ENCODE data around the gene CCL28. TPM values are rescaled to one million over a fixed set of nuclear protein-coding genes. Genes with fewer than 3 reads are reported as not detected.

Gene CCL28
- total RNA-seq, 1 experiment from 2014 or later = not detected

DNA sequence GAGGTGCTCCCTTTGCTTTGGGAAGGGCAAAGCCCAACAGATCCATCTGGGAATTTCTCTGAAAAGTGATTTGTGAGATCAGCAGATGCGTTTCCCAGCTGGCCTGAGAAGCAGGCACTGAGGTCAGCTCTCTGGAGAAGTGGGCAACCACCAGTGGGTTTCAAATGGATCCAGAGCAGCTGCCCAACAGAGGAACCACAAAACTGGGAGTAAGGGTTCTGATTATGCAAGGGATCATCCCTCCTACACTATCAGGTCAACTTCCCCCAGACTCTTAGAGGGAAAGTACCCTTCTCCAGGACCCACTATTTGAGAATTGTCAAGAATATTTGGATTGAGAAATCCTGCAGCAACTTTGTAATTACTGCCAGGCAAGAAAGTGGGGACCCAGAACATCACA is 21.7 kb downstream of the CCL28 start:
- WGBS (ENCODE audit: extremely low coverage, insufficient read length, low lambda C conversion rate) = no CpG with 5 or more reads among the region's 1 CpG
- Histone ChIP-seq H3K9me3 (ENCODE audit: control insufficient read depth, low read depth, low read length) (no peaks in the 10 kb centered on the region), H2BK20ac (ENCODE audit: low read depth, low read length, poor library complexity, severe bottlenecking) (no peak overlapping the region), H2BK15ac (ENCODE audit: low read depth, low read length) (no peak overlapping the region), H2AK5ac (ENCODE audit: insufficient read length, low read length) (no peak overlapping the region), H4K20me1 (ENCODE audit: control insufficient read depth, insufficient read depth, insufficient read length) (no peaks in the 10 kb centered on the region), H4K91ac (ENCODE audit: insufficient read length, low read depth, low read length) (no peak overlapping the region), H4K5ac (ENCODE audit: insufficient read length, low read depth, low read length) (no peak overlapping the region), H3K56ac (ENCODE audit: insufficient read length, low read depth, low read length) (no peak overlapping the region), H3K4me2 (ENCODE audit: insufficient read depth, insufficient read length, low read length) (no peak overlapping the region), H3K9ac (ENCODE audit: extremely low read depth, insufficient read length, low read length) (no peak overlapping the region), H4K8ac (replicated peaks; ENCODE audit: insufficient read length, low read depth, low read length) (no peak overlapping the region), H2BK5ac (ENCODE audit: insufficient read length, low read length) (no peak overlapping the region), H3K23ac (ENCODE audit: insufficient read length, low read depth, low read length) (no peak overlapping the region), H3K4me1 (ENCODE audit: insufficient read depth, low read length) (no peaks in the 10 kb centered on the region), H3K27me3 (ENCODE audit: insufficient read depth, low read length) (no peaks in the 10 kb centered on the region), H2BK12ac (ENCODE audit: insufficient read length, low read depth, low read length) (no peak overlapping the region), H3K18ac (ENCODE audit: insufficient read length, low read depth, low read length) (no peak overlapping the region), H3K27ac (ENCODE audit: insufficient read length, low read depth, low read length) (no peak overlapping the region), H3K79me1 (ENCODE audit: insufficient read depth, low read depth, low read length, poor library complexity, severe bottlenecking) (no peaks in the 10 kb centered on the region), H3K23me2 (ENCODE audit: insufficient read length, low read depth, low read length, poor library complexity, severe bottlenecking) (no peaks in the 10 kb centered on the region), H3K79me2 (ENCODE audit: insufficient read depth, low read length) (no peaks in the 10 kb centered on the region), H3K14ac (ENCODE audit: insufficient read depth, low read length) (no peak overlapping the region), H2AFZ (ENCODE audit: low read length) (no peak overlapping the region), H2BK120ac (ENCODE audit: low read depth, low read length, poor library complexity, severe bottlenecking) (no peak overlapping the region), H3K4ac (ENCODE audit: low read depth, low read length) (no peak overlapping the region), H3T11ph (ENCODE audit: low read length) (no peak overlapping the region)
- no peak for DNase-seq
- Mint-ChIP-seq H3K27ac (peak overlapping the region in 1 of 3 experiments; percentile 33; a peak in 1 of 7 replicates), H3K9me3 (no peaks in the 10 kb centered on the region), H3K36me3 (ENCODE audit: insufficient read depth in 1 of 3, low read depth in 3 of 3) (no peaks in the 10 kb centered on the region), H3K27me3 (ENCODE audit: low read depth) (no peaks in the 10 kb centered on the region), H3K4me1 (peaks cover 0 to 4% of the 10 kb centered on the region in 2 experiments; a peak in 1 of 4 replicates), H3K4me3 (no peak overlapping the region)
- TF ChIP-seq CTCF (conservative IDR thresholded peaks at IDR 0.05) = no peak

Measured in H9 (cell line).